GM18858 (cell line): ENCODE results near the gene RCHY1.
"Not testable (repeated sequence)": the region's sequence is repeated elsewhere in the genome, so short reads cannot be mapped to it uniquely, and the experiment has no call there.

Source experiments
- ATAC-seq: cut with Tn5 transposase; IDR thresholded peaks from one replicate; pipeline ENCODE4 v1.9.1; 2021; ENCODE audit not compliant: unreplicated experiment

The RCHY1 gene

GRCh38 chr4:75514131-75514948 is at the start of gene RCHY1, which contains the start of gene THAP6:
Gene RCHY1 (minus strand): TSS chr4:75514403. CDS start chr4:75514286, 117 bp downstream.
Gene THAP6 (plus strand): TSS chr4:75514473. CDS start chr4:75515453, 980 bp downstream.
- ATAC-seq, result peak; percentile 87

GRCh38 chr4:75561789-75562188 is 47.6 kb upstream of the RCHY1 start:
- no peak for ATAC-seq

GRCh38 chr4:75557696-75558095 is 43.5 kb upstream of the RCHY1 start:
- ATAC-seq, result no peak

GRCh38 chr4:75555294-75556164 is 41.3 kb upstream of the RCHY1 start, which contains the start of gene ODAPH:
Gene ODAPH (plus strand): TSS chr4:75556066. CDS start chr4:75556083, 17 bp downstream.
- peak; percentile 92 for ATAC-seq

GRCh38 chr4:75552452-75552851 is 38.2 kb upstream of the RCHY1 start:
- no peak for ATAC-seq

GRCh38 chr4:75549019-75549418 is 34.8 kb upstream of the RCHY1 start:
- no peak for ATAC-seq

- ATAC-seq, result no peak
These were observed 33.6 kb upstream of the RCHY1 start for GRCh38 chr4:75547647-75548387.

GRCh38 chr4:75545526-75545925 is 31.3 kb upstream of the RCHY1 start:
- no peak for ATAC-seq

- no peak for ATAC-seq
These were observed 30.7 kb upstream of the RCHY1 start for GRCh38 chr4:75544870-75545269.

- not testable (repeated sequence) for ATAC-seq
These were observed 30.0 kb upstream of the RCHY1 start for GRCh38 chr4:75544220-75544619.

- ATAC-seq, result no peak
These were observed 28.6 kb upstream of the RCHY1 start for GRCh38 chr4:75542824-75543223.

GRCh38 chr4:75537308-75537707 is 23.1 kb upstream of the RCHY1 start:
- not testable (repeated sequence) for ATAC-seq

- ATAC-seq, result not testable (repeated sequence)
These were observed 19.7 kb upstream of the RCHY1 start for GRCh38 chr4:75533926-75534325.

GRCh38 chr4:75533339-75533887 is 19.2 kb upstream of the RCHY1 start:
- ATAC-seq, result not testable (repeated sequence)

GRCh38 chr4:75531536-75532143 is 17.4 kb upstream of the RCHY1 start:
- not testable (repeated sequence) for ATAC-seq

- no peak for ATAC-seq
These were observed 16.5 kb upstream of the RCHY1 start for GRCh38 chr4:75530556-75531322.

GRCh38 chr4:75527482-75527881 is 13.3 kb upstream of the RCHY1 start:
- no peak for ATAC-seq

- no peak for ATAC-seq
These were observed 11.7 kb upstream of the RCHY1 start for GRCh38 chr4:75525910-75526309.

- ATAC-seq, result no peak
These were observed 10.9 kb upstream of the RCHY1 start for GRCh38 chr4:75525086-75525485.
